ENCODE data around the gene AP2B1.

GRCh38 chr17:35732806-35733136, 145.6 kb downstream of the AP2B1 start:
- TF ChIP-seq CTCF (IDR thresholded peaks at IDR 0.05) (no peak), POLR2A (IDR thresholded peaks at IDR 0.05) (no peak)

Measured in esophagus squamous epithelium (tissue), 4 donors.